A673 (cell line): Measurements from ENCODE around the gene BORCS8.

ENCODE experiments used
- CTCF ChIP-seq: fragments of 300-800, 200-600 bp; sonication (generic); conservative IDR thresholded peaks from 2 replicates; pipeline ENCODE4 v1.5.1; 2017; ENCODE audit warnings: low read depth, mild to moderate bottlenecking, antibody characterized with exemption, low read length, moderate library complexity, mixed read lengths
- EZH2 ChIP-seq: fragments of 200-600 bp; sonication (generic); IDR thresholded peaks from 2 replicates; pipeline ENCODE4 v1.6.1; 2017; ENCODE audit warnings: borderline replicate concordance, low read depth, mild to moderate bottlenecking, mixed read lengths, antibody characterized with exemption, low read length; ENCODE audit not compliant: poor library complexity, severe bottlenecking

- TF ChIP-seq EZH2 (no peak), CTCF (no peak)
Measured at GRCh38 chr19:19229701-19230100, 37.7 kb upstream of the BORCS8 start.
